ENCODE results near the gene PGM1. TPM values are rescaled to one million over a fixed set of nuclear protein-coding genes. Genes with fewer than 3 reads are reported as not detected.

Gene PGM1
- total RNA-seq, 3 donors from 2014 or later: 59.0 to 130 (median 80.1) TPM

GRCh38 chr1:63601061-63601460, 7.8 kb downstream of the PGM1 start:
- H3K27me3 ChIP-seq: no peaks in the 10 kb centered on the region
- H3K4me1 ChIP-seq: no peaks in the 10 kb centered on the region
- no peak for DNase-seq (ENCODE audit: low spot score in 2 of 2)
- H3K4me3 ChIP-seq: no peak overlapping the region
- H3K36me3 ChIP-seq: no peaks in the 10 kb centered on the region
- intact Hi-C loops (cut with DNase I; ENCODE audit: low total_unique reads): no loop called here
- no peak overlapping the region for H3K27ac ChIP-seq
- TF ChIP-seq POLR2A (IDR thresholded peaks at IDR 0.05): no peak
- no peak for TF ChIP-seq POLR2AphosphoS5 (IDR thresholded peaks at IDR 0.05)
- TF ChIP-seq, protein P1, sequence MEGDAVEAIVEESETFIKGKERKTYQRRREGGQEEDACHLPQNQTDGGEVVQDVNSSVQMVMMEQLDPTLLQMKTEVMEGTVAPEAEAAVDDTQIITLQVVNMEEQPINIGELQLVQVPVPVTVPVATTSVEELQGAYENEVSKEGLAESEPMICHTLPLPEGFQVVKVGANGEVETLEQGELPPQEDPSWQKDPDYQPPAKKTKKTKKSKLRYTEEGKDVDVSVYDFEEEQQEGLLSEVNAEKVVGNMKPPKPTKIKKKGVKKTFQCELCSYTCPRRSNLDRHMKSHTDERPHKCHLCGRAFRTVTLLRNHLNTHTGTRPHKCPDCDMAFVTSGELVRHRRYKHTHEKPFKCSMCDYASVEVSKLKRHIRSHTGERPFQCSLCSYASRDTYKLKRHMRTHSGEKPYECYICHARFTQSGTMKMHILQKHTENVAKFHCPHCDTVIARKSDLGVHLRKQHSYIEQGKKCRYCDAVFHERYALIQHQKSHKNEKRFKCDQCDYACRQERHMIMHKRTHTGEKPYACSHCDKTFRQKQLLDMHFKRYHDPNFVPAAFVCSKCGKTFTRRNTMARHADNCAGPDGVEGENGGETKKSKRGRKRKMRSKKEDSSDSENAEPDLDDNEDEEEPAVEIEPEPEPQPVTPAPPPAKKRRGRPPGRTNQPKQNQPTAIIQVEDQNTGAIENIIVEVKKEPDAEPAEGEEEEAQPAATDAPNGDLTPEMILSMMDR (IDR thresholded peaks at IDR 0.05): no peak
- no peaks in the 10 kb centered on the region for H3K9me3 ChIP-seq

DNA sequence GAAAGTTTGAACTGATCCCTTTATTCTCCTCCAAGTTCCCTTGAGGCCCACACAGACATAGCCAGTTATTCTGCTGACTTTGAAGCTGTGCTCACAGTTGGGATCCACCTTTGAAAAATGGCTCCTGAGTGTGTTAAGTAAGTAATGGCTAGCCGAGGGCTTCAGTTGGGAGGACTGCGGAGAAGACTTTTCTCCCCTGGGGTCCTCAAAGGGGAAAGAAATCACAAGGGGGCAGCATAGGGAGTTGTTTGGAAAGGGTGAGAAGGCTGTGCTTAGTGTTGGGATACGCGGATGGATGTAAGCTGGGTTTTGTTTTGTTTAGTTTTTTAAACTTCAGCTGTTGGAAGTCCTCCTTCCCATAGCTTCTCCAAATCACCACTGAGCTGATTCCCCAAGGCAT, 8.3 kb downstream of the PGM1 start:
- Histone ChIP-seq H3K27me3 (no peaks in the 10 kb centered on the region), H3K4me1 (no peaks in the 10 kb centered on the region), H3K4me3 (no peak overlapping the region), H3K27ac (no peak overlapping the region), H3K36me3 (no peaks in the 10 kb centered on the region), H3K9me3 (no peaks in the 10 kb centered on the region)
- intact Hi-C loops (cut with DNase I; ENCODE audit: low total_unique reads): no loop called here
- TF ChIP-seq, protein P1 (IDR thresholded peaks at IDR 0.05): no peak
- no peak for TF ChIP-seq POLR2A (IDR thresholded peaks at IDR 0.05)
- no peak for DNase-seq (ENCODE audit: low spot score in 2 of 2)

GRCh38 chr1:63601912-63602311, 8.7 kb downstream of the PGM1 start:
- H3K27ac ChIP-seq: no peak overlapping the region
- H3K9me3 ChIP-seq: no peaks in the 10 kb centered on the region
- H3K27me3 ChIP-seq: no peaks in the 10 kb centered on the region
- no peak for TF ChIP-seq POLR2AphosphoS5 (IDR thresholded peaks at IDR 0.05)
- no peak for TF ChIP-seq POLR2A (IDR thresholded peaks at IDR 0.05)
- TF ChIP-seq, protein P1 (IDR thresholded peaks at IDR 0.05): no peak
- H3K36me3 ChIP-seq: no peaks in the 10 kb centered on the region
- H3K4me3 ChIP-seq: no peak overlapping the region
- H3K4me1 ChIP-seq: no peaks in the 10 kb centered on the region
- no peak for DNase-seq (ENCODE audit: low spot score in 2 of 2)
- intact Hi-C loops (cut with DNase I; ENCODE audit: low total_unique reads): no loop called here

DNA sequence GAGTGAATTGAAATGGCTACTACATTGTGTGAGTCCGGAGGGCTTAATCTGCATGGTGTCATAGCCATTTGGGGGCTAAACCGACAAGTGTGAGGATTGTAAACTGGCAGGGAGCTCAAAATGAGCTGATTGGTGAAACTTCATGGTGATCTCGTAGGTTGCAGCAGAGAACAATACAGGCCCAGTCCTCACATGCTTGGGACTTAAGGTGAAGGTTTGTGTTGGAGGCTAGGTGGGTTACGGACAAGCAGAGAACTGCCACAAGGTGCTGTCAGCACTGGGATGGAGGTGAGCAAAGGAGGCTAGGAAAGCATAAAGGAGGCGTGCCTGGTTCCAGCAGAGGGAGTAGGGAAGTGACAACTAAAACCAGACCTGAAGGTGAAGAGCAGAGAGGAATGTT, 9.4 kb downstream of the PGM1 start:
- Histone ChIP-seq H3K36me3 (no peaks in the 10 kb centered on the region), H3K4me3 (no peak overlapping the region), H3K9me3 (no peaks in the 10 kb centered on the region), H3K27me3 (no peaks in the 10 kb centered on the region), H3K4me1 (no peaks in the 10 kb centered on the region), H3K27ac (no peak overlapping the region)
- no peak for DNase-seq (ENCODE audit: low spot score in 2 of 2)
- intact Hi-C loops (cut with DNase I; ENCODE audit: low total_unique reads): no loop called here
- TF ChIP-seq POLR2AphosphoS5 (IDR thresholded peaks at IDR 0.05) (no peak), POLR2A (IDR thresholded peaks at IDR 0.05) (no peak)
- TF ChIP-seq, protein P1 (IDR thresholded peaks at IDR 0.05): no peak

DNA sequence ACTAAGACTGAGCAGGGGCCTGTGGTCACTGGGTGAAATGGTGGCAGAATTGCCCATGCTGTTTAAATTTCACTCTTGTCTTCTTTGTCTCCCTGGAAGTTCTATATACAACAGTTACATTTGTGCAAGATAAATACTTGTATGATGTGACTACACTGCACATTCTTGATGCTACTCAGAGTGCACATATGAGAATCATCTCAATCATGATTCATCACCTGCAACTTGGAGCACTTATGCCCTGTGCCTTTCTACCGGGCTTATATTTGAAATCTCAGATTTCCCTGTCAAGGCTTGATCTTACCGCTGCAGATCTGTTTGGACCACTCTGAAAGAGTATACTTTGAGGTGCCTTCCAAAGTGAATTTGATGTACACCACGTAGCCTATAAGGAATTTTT, 10.6 kb downstream of the PGM1 start:
- no peak for DNase-seq (ENCODE audit: low spot score in 2 of 2)
- Histone ChIP-seq H3K4me3 (no peak overlapping the region), H3K4me1 (no peaks in the 10 kb centered on the region), H3K9me3 (no peaks in the 10 kb centered on the region), H3K27ac (no peak overlapping the region), H3K27me3 (no peaks in the 10 kb centered on the region), H3K36me3 (no peaks in the 10 kb centered on the region)
- intact Hi-C loops (cut with DNase I; ENCODE audit: low total_unique reads): no loop called here
- TF ChIP-seq POLR2AphosphoS5 (IDR thresholded peaks at IDR 0.05): no peak
- TF ChIP-seq, protein P1 (IDR thresholded peaks at IDR 0.05): no peak
- TF ChIP-seq POLR2A (IDR thresholded peaks at IDR 0.05): no peak

All from breast epithelium (tissue), 4 donors.